HG03139 (cell line): Measurements from ENCODE around the gene KCNIP3.

Experiments
- ATAC-seq: cut with Tn5 transposase; IDR thresholded peaks from one replicate; pipeline ENCODE4 v1.9.1; 2021; ENCODE audit not compliant: unreplicated experiment

The KCNIP3 gene

GRCh38 chr2:95382686-95383634 lies 85.8 kb downstream of the KCNIP3 start:
- ATAC-seq, result no peak

GRCh38 chr2:95383635-95384027 lies 86.5 kb downstream of the KCNIP3 start:
- ATAC-seq, result no peak

GRCh38 chr2:95384854-95385569 lies 87.9 kb downstream of the KCNIP3 start:
- no peak for ATAC-seq

GRCh38 chr2:95385570-95385984 lies 88.4 kb downstream of the KCNIP3 start:
- no peak for ATAC-seq

DNA sequence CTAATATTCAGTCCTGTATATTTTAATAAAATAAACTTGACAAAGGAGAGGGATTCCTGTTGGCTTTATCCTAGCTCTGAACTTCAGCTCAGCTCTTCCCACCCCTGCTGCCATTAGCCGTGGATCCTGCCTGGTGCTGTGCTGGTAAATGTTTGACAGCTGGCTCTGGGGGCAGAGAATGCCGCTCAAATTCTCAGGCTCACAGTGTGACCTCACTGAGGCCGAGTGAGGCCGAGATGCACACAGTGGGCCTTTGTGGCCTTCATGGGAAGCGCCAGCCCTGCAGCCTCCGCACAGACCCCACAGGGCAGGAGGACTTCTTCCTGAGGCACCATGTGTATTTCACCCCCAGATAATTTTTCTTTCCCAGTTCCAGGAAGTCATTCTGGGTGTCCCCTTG lies 88.9 kb downstream of the KCNIP3 start:
- no peak for ATAC-seq

DNA sequence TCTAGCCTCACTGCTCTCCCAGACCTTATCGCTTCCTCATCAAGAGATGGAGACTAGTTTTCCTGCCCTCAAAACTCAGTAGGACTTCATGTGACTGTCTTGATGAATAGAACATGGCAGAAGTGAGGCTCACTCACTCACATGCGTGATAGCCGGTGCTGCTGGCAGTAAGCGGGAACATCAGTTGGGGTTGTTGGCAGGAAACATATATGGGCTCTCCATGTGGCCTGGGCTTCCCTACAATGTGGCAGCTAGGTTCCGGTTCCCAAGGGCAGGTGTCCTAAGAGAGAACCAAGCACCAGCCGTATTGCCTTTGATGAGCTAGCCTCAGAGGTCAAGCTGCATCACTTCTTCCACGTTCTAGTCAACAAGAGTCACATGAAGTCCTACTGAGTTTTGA lies 90.2 kb downstream of the KCNIP3 start:
- no peak for ATAC-seq

- ATAC-seq, result no peak
Measured at GRCh38 chr2:95388091-95388692, 91.0 kb downstream of the KCNIP3 start.

- peak; percentile 24 for ATAC-seq
Measured at GRCh38 chr2:95388856-95389244, 91.7 kb downstream of the KCNIP3 start.

- peak; percentile 80 for ATAC-seq
Measured at GRCh38 chr2:95389245-95390119, 92.3 kb downstream of the KCNIP3 start.

DNA sequence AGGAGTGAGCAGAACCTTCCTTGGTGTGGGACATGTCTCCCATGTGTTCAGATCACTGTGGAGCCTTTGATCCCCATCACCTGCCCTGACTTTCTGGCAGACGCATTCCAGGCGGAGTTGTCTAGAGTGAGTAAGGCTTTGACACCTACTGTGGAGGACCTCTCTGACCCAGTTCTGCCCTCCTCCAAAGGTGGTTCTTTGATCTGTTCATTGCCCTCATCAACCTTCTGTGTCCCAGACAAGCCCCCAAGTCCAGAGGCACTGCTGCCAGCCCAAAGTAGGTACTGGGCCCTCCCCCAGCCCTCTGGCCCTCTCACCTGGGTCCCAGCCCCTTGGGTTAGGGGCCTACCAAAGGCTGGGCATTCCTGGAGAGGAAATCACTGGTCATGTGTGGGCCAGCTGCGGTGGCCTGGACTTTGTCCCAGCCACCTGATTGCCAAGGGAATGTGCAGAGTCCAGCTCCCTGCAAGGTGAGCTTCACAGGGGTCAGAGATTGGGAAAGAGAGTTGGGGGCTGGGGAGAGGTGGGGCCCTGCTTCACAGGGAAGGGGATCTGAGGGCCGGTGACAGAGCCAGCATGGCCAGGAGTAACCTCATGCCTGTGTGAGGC lies 93.2 kb downstream of the KCNIP3 start:
- no peak for ATAC-seq

- no peak for ATAC-seq
Measured at GRCh38 chr2:95390881-95391321, 93.8 kb downstream of the KCNIP3 start.

DNA sequence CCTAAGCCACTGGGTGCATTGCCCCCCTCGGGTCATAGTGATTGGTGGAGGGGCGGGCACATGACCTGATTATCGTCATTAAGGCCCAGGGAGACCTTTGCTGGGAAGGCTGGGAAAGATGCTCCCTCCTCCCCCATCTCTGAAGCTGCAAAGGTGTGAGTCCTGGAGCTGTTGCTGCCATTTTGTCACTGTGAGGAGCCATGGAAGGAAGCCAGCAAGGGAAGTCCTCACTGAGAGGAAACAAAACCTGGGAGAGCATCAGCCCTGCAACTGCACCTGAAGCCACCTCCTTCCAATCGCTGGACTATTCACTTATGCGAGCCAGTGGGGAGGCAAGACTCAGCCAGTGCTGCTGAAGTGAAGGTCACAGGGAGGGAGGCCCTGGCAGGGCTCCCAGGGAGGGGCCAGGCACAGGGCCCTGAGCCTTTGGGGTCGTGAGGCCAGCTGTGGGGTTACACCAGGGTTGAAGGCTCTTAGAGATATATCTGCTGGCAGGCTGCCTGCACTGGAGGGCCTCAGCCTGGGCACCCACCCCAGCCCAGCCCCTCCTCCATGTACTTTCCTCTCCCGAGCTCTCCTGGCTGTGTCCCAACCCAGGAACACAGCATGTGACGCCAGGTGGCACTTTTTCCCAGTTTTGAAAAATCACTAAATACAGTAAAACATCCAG lies 94.6 kb downstream of the KCNIP3 start:
- no peak for ATAC-seq

DNA sequence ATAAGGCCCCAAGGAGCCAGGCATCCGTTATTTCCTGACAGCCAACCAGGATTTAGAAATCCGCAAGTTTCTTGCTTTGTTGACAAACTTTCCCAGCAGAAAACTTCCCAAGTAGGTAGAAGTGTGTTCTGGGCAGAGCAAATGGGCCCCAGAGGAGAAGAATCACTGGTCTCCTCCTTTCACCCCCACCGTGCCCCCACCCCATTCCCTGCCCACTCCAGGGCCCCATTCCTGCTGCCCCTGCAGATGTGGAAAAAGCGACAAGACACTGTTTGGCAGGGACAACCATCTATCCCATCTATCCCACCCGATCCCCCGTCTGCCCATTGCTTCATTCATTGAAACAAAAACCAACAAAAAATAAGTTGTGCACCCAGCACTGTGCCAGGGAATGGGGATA lies 95.2 kb downstream of the KCNIP3 start:
- ATAC-seq, result no peak

DNA sequence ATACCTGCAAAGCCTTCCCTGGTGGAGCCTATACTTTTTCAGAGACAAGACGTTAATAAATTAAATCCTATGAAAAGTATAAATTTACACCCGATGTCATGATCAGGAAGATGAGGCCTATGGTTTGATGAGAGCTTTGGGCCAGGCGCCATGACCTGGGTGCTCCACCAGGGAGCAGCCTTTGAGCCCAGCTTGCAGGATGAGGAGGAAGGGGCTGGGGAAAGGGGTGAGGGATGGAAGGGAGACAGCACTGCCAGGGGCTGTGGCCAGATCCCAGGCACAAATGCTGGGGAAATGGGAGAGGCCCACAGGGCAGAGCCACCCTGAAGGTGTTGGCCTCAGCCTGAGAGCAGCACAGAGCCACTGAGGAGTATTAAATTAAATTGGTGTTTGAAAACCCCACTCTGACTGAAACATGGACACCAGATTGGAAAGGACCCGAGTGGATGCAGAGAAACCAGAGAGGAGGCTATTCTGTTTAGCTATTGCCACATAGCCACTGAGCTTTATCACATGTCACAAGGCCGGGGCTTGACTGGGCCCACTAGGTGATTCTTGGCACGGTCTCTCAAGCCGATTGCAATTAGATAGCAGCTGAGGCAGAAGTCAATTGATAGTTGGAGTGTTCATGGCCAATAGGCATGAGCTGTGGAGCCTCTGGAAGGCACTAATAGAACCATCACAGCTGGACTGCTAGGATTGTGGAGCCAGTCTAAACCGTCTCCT lies 95.7 kb downstream of the KCNIP3 start:
- no peak for ATAC-seq

DNA sequence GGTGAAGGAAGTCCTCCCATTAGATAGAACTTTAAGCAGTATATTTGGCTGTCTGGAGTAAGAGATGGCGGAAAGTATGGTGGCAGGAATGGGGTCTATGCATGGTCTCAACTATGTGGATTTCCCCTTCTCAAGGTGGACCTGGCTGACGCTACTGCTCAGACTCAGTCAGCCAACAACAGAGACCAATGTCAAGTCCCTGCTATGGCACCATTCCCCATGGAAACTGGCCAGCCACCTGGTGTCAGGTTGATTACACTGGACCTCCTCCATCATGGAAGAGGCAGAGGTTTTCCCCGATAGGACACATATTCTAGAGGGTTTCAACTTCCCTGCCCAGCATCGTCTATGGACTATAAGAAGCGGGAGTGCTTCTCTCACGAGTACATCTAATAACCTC lies 96.8 kb downstream of the KCNIP3 start:
- no peak for ATAC-seq

- no peak for ATAC-seq
Measured at GRCh38 chr2:95399061-95399460, 101.9 kb downstream of the KCNIP3 start.

DNA sequence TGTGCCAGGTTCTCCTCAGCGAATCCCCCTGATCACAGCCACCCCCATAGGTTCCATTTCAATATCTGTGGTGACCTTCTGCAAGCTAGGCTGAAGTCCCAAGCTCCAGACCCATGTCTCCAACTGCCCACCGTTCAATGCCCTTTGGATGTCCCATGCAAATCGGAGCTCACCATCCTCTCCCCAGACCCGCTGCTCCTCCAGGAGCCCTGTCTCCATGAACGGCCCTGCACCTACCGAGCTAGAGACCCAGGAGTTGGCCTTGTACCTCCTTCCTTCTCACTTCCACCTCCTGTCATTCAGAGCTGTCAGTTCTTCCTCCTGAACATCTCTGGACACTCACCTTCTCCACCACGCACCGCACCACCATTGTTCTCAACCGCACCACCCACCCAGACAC lies 104.3 kb downstream of the KCNIP3 start:
- no peak for ATAC-seq

DNA sequence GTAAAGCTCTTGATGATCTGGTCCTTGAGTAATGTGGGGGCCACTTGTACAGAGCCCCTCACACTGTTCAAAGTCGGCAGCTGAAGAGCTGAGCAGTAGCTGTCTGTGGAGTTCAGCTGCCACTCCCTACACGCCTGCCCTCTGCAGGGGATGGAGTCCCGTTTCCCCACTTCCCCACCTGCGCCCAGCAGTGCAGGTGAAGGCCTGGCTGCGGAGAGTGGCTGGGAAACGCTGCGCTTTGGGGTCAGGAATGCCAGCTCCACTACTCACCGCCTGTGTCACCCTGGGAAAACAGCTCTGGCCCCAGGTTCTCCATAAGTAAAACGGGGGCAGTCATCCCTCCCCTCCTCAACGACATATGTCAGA lies 104.8 kb downstream of the KCNIP3 start:
- peak; percentile 3 for ATAC-seq
